Subcutaneous adipose tissue (tissue), 4 donors: Measurements from ENCODE around the gene IL21. TPM values are rescaled to one million over a fixed set of nuclear protein-coding genes. Genes with fewer than 3 reads are reported as not detected.

Source experiments
- CTCF ChIP-seq: fragments of 450-650 bp; IDR thresholded peaks from one replicate; pipeline ENCODE4 v1.5.1; 2016; ENCODE audit warnings: low read depth, mild to moderate bottlenecking, control low read depth, antibody characterized with exemption, moderate library complexity
- total RNA-seq, 4 donors: library from RNA; depleted of rRNA; stranded (reverse); fragments of >200 nt; gene quantifications; one replicate each; pipeline ENCODE4 v1.1.0, GENCODE V29; 2016

Gene IL21
- total RNA-seq, result not detected

- no peak for TF ChIP-seq CTCF
Observed at GRCh38 chr4:122621016-122621507, at the start of gene IL21. Gene IL21, minus strand, starts transcription at chr4:122621066. Its CDS starts 55 bp downstream, at chr4:122621011.

- no peak for TF ChIP-seq CTCF
Observed at GRCh38 chr4:122669911-122670738, 49.3 kb upstream of the IL21 start.

- no peak for TF ChIP-seq CTCF
Observed at GRCh38 chr4:122668241-122668640, 47.4 kb upstream of the IL21 start.

GRCh38 chr4:122666527-122667245 is 45.8 kb upstream of the IL21 start:
- TF ChIP-seq CTCF, result no peak

- no peak for TF ChIP-seq CTCF
Observed at GRCh38 chr4:122665161-122665929, 44.5 kb upstream of the IL21 start.

GRCh38 chr4:122663814-122664610 is 43.1 kb upstream of the IL21 start:
- TF ChIP-seq CTCF, result no peak
